ENCODE data around the gene PSMG4.

PSMG4 gene

DNA sequence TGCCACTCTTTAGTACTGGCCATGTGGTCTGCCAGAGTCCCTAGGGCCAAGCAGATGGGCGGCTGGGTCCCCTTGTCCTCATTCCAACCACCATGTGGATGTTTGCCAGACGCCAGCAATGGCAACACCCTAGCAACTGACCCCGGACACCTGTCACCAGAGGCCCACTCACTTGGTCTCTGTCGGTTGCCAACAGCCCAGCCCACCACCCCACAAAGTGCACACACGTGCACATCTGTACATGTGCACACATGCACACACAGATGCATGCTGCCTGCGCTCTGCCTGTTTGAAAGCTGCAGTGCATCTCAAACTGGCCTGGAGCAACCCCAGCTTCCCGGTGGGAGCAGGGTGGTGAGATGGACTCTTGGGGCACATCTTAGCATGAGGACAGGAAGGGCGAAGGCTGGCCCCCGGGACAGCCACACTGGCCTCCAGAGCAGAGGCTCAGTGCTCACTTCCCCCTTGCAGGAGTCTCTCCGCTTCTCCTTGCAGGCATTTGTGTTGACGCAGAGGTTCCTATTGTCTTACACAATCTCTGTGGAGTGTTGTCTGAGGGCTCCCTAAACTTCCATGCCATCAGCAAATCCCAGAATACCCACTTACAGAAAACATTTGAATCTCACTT lies 54.0 kb downstream of the PSMG4 start:
- no peak for DNase-seq

DNA sequence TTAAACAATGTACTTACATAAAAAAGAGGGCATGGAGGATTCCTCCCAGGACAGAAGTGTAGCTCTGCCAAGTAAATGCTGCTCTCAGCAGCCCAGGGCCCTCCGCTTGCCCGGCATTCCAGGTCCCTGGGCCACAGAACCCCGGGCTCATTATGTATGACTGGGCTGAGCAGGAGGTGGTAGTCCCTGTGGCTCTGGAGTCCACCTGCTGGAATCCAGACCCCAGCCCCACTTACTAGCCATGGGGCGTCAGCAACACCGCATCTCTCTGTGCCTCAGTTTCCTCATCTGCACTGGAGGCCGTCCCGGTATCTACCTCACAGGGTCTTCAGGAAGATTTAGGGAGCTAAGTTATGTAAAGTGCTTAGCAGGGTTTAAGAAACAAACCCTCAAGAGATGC lies 55.4 kb downstream of the PSMG4 start:
- DNase-seq, result no peak

DNA sequence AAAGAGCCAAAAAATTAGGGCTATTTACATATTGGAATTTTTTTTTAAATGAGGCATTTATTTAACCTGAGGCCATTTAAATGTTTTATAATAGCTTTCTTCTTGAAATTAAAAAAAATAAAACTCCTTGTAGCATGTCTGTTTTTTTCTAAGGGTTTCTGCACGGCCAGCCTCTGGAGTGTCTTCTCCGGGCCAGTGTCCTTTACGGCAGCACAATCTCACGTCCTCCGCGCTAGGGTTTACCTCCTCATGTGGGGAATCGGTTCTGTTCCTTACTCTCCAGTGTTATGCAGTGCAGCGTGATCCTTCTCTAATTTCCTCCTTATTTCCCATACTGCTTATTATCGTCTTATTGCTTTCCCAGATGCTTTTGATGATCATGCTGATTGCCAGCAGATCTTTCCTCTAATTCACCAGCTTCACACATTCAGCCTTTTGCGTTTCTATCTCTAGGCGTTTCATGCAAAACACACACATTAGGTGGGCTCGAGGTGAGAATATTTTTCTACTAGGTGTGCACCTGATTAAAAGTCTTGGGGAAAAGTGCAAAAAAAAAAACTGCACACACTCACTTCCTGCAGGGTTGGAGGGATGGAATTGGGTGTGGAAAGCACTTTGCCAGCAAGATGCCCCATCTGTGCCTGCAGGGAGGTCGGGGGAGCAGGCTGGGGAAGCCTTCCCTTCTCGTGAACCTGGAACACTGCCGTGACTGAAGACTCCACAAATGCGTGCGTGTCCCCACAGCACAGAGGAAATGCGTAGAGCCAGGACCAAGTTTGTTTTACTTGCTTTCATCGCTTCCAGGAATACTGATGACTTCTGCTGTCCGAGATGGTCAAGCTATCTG lies 56.1 kb downstream of the PSMG4 start:
- DNase-seq, result no peak

DNA sequence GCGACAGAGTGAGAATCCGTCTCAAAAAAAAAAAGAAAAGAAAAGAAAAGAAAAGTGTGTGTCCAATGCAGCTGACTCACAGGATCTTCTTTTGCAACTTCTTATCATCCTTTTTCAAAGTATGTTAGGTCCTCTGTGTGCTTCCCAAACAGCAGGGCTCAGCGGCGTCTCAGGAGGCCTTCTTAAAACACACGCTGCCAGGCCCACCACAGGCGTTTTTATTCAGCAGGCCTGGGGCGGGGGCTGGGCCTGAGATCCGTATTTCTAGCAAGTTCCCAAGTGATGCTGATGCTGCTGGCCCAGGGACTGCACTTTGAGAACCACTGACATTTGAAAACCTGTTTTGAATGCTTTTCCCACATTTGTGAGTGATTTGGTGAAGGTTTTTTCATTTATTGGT lies 57.1 kb downstream of the PSMG4 start:
- DNase-seq, result no peak

DNA sequence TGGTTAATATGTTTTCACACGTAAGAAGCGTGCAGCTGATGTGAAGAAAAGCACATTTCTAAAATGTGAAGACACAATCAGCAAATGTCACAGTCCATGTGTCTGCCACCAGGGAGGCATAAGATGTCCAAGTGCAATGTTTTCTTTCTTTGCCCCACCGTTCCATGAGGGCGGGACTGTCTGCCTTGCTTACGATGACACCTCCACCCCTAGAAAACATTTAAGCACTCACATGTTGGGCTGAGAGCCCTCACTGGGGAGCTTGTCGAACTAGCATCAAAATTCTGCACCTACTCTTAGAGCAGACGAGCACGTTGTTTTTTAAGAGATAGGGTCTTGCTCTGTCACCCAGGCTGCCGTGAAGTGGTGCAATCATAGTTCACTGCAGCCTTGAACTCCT lies 57.6 kb downstream of the PSMG4 start:
- DNase-seq, result no peak

DNA sequence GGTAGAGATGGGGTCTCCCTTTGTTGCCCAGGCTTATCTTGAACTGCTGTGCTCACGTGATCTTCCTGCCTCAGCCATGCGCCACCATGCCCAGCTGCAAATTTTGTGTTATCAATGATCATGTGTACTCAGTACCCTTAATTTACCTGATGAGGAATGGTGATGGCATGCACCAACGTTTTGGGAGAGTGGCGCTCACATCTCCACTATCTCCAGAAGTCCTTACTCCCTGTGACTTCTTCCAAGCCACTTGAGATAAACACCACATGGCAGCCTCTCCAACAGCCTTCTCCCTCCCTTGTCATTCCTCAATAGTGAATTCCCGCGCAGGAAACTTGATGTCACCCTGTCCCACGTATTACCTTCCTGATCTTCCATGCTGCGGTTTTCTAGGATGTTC lies 58.1 kb downstream of the PSMG4 start:
- DNase-seq, result no peak

Data from CD4-positive, alpha-beta T cell treated with Interleukin-21 for 1 hour (primary cell).